Prostate gland (tissue), 2 donors: ENCODE results near the gene TMPRSS2.

Experiments
- POLR2A ChIP-seq: fragments of 450-650 bp; IDR thresholded peaks from one replicate; pipeline ENCODE4 v1.6.1; 2016; ENCODE audit warnings: antibody characterized with exemption, mild to moderate bottlenecking
- POLR2AphosphoS5 ChIP-seq: sonication (generic); formaldehyde crosslinking; IDR thresholded peaks from one replicate; pipeline ENCODE4 v1.6.1; 2017; ENCODE audit warnings: antibody characterized with exemption
- TF ChIP-seq, protein P1 (sequence below), 4 experiments: fragments of 200-600 bp in 2 of 4; fragments of 450-650 bp in 2 of 4; sonication (generic) in 2 of 4; IDR thresholded peaks; 1 replicate in 3 of 4; 2 replicates in 1 of 4; pipeline ENCODE4 v1.5.1; 2016 to 2019; ENCODE audit warnings: antibody characterized with exemption in 4 of 4, mild to moderate bottlenecking in 2 of 4, moderate library complexity in 2 of 4

DNA sequence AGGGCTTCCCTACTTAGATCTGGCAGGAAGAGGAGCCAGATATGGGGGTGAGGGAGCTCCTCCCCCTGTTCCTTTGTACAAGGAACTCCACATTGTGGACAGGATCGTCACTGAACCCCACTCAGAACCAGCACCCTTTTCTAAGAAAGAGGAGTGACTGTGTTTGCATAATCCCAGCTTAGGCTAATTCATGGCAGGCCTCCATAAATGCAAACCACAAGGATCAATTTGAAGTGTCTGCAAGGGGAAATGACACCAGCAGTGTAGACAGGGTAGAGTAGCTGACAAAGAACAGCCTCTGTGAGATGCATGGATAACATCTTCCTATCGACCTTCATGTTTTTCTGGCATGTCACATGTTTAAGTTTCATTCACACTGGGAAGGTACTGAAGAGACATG is 70.2 kb downstream of the TMPRSS2 start:
- TF ChIP-seq POLR2A (no peak), POLR2AphosphoS5 (no peak)
- TF ChIP-seq, protein P1, sequence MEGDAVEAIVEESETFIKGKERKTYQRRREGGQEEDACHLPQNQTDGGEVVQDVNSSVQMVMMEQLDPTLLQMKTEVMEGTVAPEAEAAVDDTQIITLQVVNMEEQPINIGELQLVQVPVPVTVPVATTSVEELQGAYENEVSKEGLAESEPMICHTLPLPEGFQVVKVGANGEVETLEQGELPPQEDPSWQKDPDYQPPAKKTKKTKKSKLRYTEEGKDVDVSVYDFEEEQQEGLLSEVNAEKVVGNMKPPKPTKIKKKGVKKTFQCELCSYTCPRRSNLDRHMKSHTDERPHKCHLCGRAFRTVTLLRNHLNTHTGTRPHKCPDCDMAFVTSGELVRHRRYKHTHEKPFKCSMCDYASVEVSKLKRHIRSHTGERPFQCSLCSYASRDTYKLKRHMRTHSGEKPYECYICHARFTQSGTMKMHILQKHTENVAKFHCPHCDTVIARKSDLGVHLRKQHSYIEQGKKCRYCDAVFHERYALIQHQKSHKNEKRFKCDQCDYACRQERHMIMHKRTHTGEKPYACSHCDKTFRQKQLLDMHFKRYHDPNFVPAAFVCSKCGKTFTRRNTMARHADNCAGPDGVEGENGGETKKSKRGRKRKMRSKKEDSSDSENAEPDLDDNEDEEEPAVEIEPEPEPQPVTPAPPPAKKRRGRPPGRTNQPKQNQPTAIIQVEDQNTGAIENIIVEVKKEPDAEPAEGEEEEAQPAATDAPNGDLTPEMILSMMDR (IDR thresholded peaks at IDR 0.05): no peak
